K562 (cell line): Measurements from ENCODE around the gene PUM1. TPM values are rescaled to one million over a fixed set of nuclear protein-coding genes. Genes with fewer than 3 reads are reported as not detected.

Source experiments
- ATAC-seq: fragments of 200-7000 bp; cut with Tn5 transposase; 3 replicates; pipeline ENCODE4 v1.9.1; 2020; ENCODE audit warnings: moderate library complexity
- BruUV-seq: library from RNA; stranded (reverse); fragments of 400-500 nt; replicated peaks from 2 replicates; lab custom pipeline; 2021; lab: Mats Ljungman, UMichigan
- CTCF ChIA-PET: fragments of 300-600 bp; formaldehyde crosslinking; extraction: SDS; loops from one replicate; lab custom pipeline; 2021; ENCODE audit warnings: low intra/inter-chr PET ratio; lab: Yijun Ruan, JAX
- POLR2A ChIA-PET: fragments of 300-600, 350-650 bp; sonication (Branson Sonifier 250); formaldehyde crosslinking; extraction: SDS; loops from one replicate; lab custom pipeline; 2021; ENCODE audit warnings: antibody characterized with exemption, inconsistent platforms; lab: Yijun Ruan, JAX
- DNase-seq, 4 experiments: peaks; one replicate each; pipeline versions ENCODE4 v3.0.0 to v3.0.0-alpha.2; 2011 to 2018; ENCODE audit warnings: low spot score in 3 of 4, mixed read lengths in 3 of 4; ENCODE audit errors: extremely low read depth in 1 of 4
- FAIRE-seq: peaks from 2 replicates; lab custom pipeline; 2011; peaks lifted over from hg19 to GRCh38; lab: Jason Lieb, UNC
- H2AFZ ChIP-seq: 2 replicates; pipeline ENCODE4 v1.6.0; 2011; ENCODE audit warnings: low read depth, low read length, control low read depth, inconsistent platforms
- H3K27ac ChIP-seq: fragments of 200-600 bp; 3 replicates; pipeline ENCODE4 v1.8.0; 2011; ENCODE audit warnings: low read depth, mild to moderate bottlenecking, control low read depth, inconsistent platforms, low read length, moderate library complexity, mixed read lengths; ENCODE audit errors: extremely low read depth
- H3K27me3 ChIP-seq, 2 experiments: fragments of 300-600 bp in 1 of 2; 2 replicates in 1 of 2; 3 replicates in 1 of 2; pipeline versions ENCODE4 v1.6.0 to v1.8.0; 2011; ENCODE audit warnings: inconsistent platforms in 2 of 2, low read length in 2 of 2, mild to moderate bottlenecking in 1 of 2, mixed read lengths in 1 of 2, moderate library complexity in 1 of 2; ENCODE audit not compliant: control insufficient read depth in 2 of 2, insufficient read depth in 2 of 2
- H3K36me3 ChIP-seq: fragments of 300-600 bp; 3 replicates; pipeline ENCODE4 v1.8.0; 2011; ENCODE audit warnings: mild to moderate bottlenecking, low read length, inconsistent platforms; ENCODE audit not compliant: control insufficient read depth, insufficient read depth
- H3K4me1 ChIP-seq, 2 experiments: fragments of 200-600 bp in 1 of 2; replicated peaks in 1 of 2; 2 replicates in 1 of 2; 3 replicates in 1 of 2; pipeline versions ENCODE4 v1.5.1 to v1.8.0; 2011; ENCODE audit warnings: inconsistent platforms in 2 of 2, low read length in 2 of 2, mild to moderate bottlenecking in 1 of 2, mixed read lengths in 1 of 2, moderate library complexity in 1 of 2; ENCODE audit not compliant: control insufficient read depth in 2 of 2, insufficient read depth in 2 of 2
- H3K4me2 ChIP-seq: 2 replicates; pipeline ENCODE4 v1.6.1; 2011; ENCODE audit warnings: low read length, control low read depth, inconsistent platforms, mixed read lengths; ENCODE audit not compliant: insufficient read depth
- H3K4me3 ChIP-seq: fragments of 200-600 bp; sonication (generic), shearing (Covaris generic); 2 replicates; pipeline ENCODE4 v1.5.1; 2016; ENCODE audit warnings: control low read depth, inconsistent platforms
- H3K79me2 ChIP-seq: fragments of 200-600 bp; 3 replicates; pipeline ENCODE4 v1.8.0; 2011; ENCODE audit warnings: low read length, inconsistent platforms; ENCODE audit not compliant: control insufficient read depth, insufficient read depth
- H3K9ac ChIP-seq, 2 experiments: 2 replicates each; pipeline versions ENCODE4 v1.6.0 to v1.6.1; 2011; ENCODE audit warnings: low read depth in 2 of 2, low read length in 2 of 2, control low read depth in 1 of 2, inconsistent platforms in 1 of 2, mild to moderate bottlenecking in 1 of 2, mixed read lengths in 1 of 2; ENCODE audit not compliant: insufficient read depth in 1 of 2
- H3K9me1 ChIP-seq: one replicate; pipeline ENCODE4 v1.6.0; 2011; ENCODE audit warnings: inconsistent platforms, mild to moderate bottlenecking, low read length, moderate library complexity; ENCODE audit not compliant: control insufficient read depth, insufficient read depth
- H3K9me3 ChIP-seq: replicated peaks from 2 replicates; pipeline ENCODE4 v1.5.1; 2011; ENCODE audit warnings: low read depth, low read length, inconsistent platforms; ENCODE audit not compliant: control insufficient read depth, insufficient read depth
- H4K20me1 ChIP-seq: replicated peaks from 2 replicates; pipeline ENCODE4 v1.6.1; 2011; ENCODE audit warnings: low read length, inconsistent platforms, mixed read lengths; ENCODE audit not compliant: control insufficient read depth, insufficient read depth
- CBFA2T2 ChIP-seq: fragments of 450-650 bp; conservative IDR thresholded peaks from 2 replicates; pipeline ENCODE4 v1.6.1; 2017; ENCODE audit warnings: mild to moderate bottlenecking
- CC2D1A ChIP-seq: fragments of 450-650 bp; IDR thresholded peaks from 2 replicates; pipeline ENCODE4 v1.6.1; 2017; ENCODE audit warnings: mild to moderate bottlenecking
- CTCF ChIP-seq, 3 experiments: IDR thresholded peaks in 2 of 3; conservative IDR thresholded peaks in 1 of 3; 2 replicates each; pipeline ENCODE4 v1.5.1; 2011 to 2012; ENCODE audit warnings: low read length in 3 of 3, mild to moderate bottlenecking in 3 of 3, control low read depth in 2 of 3, improper control_type of control experiment in 1 of 3, inconsistent platforms in 1 of 3, low read depth in 1 of 3, mixed read lengths in 1 of 3, moderate library complexity in 1 of 3; ENCODE audit not compliant: insufficient read depth in 2 of 3
- ESRRA ChIP-seq: fragments of 450-650 bp; IDR thresholded peaks from 2 replicates; pipeline ENCODE4 v1.6.1; 2014; ENCODE audit warnings: low read depth, mild to moderate bottlenecking, moderate library complexity, borderline replicate concordance
- FOXK1 ChIP-seq: sonication (generic); formaldehyde crosslinking; IDR thresholded peaks from 2 replicates; pipeline ENCODE4 v1.8.0; 2022; ENCODE audit warnings: missing genetic modification reagents, mild to moderate bottlenecking, borderline replicate concordance
- HDGF ChIP-seq: fragments of 450-650 bp; IDR thresholded peaks from 2 replicates; pipeline ENCODE4 v1.6.1; 2016
- ID3 ChIP-seq, 2 experiments: fragments of 250-450 bp in 1 of 2; fragments of 450-650 bp in 1 of 2; sonication (Bioruptor Pico) in 1 of 2; IDR thresholded peaks; 2 replicates each; pipeline versions ENCODE4 v1.6.1 to v1.8.0; 2016 to 2021; ENCODE audit warnings: mild to moderate bottlenecking in 2 of 2, moderate library complexity in 2 of 2, missing compliant biosample characterization in 1 of 2, missing genetic modification characterization in 1 of 2
- L3MBTL2 ChIP-seq: fragments of 450-650 bp; IDR thresholded peaks from 2 replicates; pipeline ENCODE4 v1.6.1; 2016; ENCODE audit warnings: mild to moderate bottlenecking, moderate library complexity
- MAZ ChIP-seq, 2 experiments: fragments of 450-650 bp in 1 of 2; sonication (generic) in 1 of 2; formaldehyde crosslinking; IDR thresholded peaks in 1 of 2; conservative IDR thresholded peaks in 1 of 2; 2 replicates each; pipeline versions ENCODE4 v1.4.0 to v1.5.0; 2020; ENCODE audit warnings: mild to moderate bottlenecking in 1 of 2, missing genetic modification reagents in 1 of 2
- MTA3 ChIP-seq: fragments of 450-650 bp; formaldehyde crosslinking; IDR thresholded peaks from 2 replicates; pipeline ENCODE4 v1.6.1; 2017; ENCODE audit warnings: mild to moderate bottlenecking, borderline replicate concordance
- NR2C2 ChIP-seq, 2 experiments: fragments of 200-800 bp in 1 of 2; sonication (Bioruptor generic) in 1 of 2; sonication (generic) in 1 of 2; formaldehyde crosslinking in 1 of 2; IDR thresholded peaks; 2 replicates each; pipeline versions ENCODE4 v1.6.1 to v1.8.0; 2016 to 2022; ENCODE audit warnings: mild to moderate bottlenecking in 1 of 2, missing compliant biosample characterization in 1 of 2, missing genetic modification characterization in 1 of 2, missing genetic modification reagents in 1 of 2
- NR4A1 ChIP-seq, 2 experiments: fragments of 250-450 bp in 1 of 2; fragments of 450-650 bp in 1 of 2; sonication (Bioruptor Pico) in 1 of 2; IDR thresholded peaks; 2 replicates each; pipeline versions ENCODE4 v1.4.0 to v1.6.1; 2016 to 2020; ENCODE audit warnings: mild to moderate bottlenecking in 2 of 2, missing compliant biosample characterization in 1 of 2, missing genetic modification characterization in 1 of 2, moderate library complexity in 1 of 2
- RBM39 ChIP-seq: fragments of 200-400 bp; formaldehyde crosslinking; optimal IDR thresholded peaks from 2 replicates; pipeline ENCODE3; 2018; ENCODE audit warnings: low read depth, low read length
- ZC3H8 ChIP-seq: fragments of 450-650 bp; IDR thresholded peaks from 2 replicates; pipeline ENCODE4 v1.6.1; 2017
- WGBS: fragments of 100-300 bp; shearing (Covaris generic); methylation state at CpG from one replicate; pipeline ENCODE4 v1.1.6; 2016; ENCODE audit warnings: low coverage, mixed read lengths; ENCODE audit not compliant: insufficient coverage; ENCODE audit errors: missing lambda C conversion rate; 5-methylcytosine and 5-hydroxymethylcytosine counted together
- in situ Hi-C: fragments of 300-500 bp; cut with MboI; formaldehyde crosslinking; loops from 4 replicates; pipeline ENCODE4 v1.15.0; 2018; ENCODE audit warnings: inconsistent platforms, mixed read lengths
- intact Hi-C: fragments of 100-400 bp; cut with micrococcal nuclease; formaldehyde crosslinking; loops from 2 replicates; pipeline ENCODE4 v1.14.2; 2022
- polyA plus RNA-seq, 8 experiments: library from polyadenylated mRNA; depleted of rRNA in 4 of 8; stranded (reverse) in 5 of 8; unstranded in 3 of 8; fragments of >200 nt; fragmentation: Nextera tagmentation in 2 of 8; fragmentation: Illumina TruSeq in 1 of 8; extraction: Ambion mirVana in 2 of 8; extraction: Trizol in 1 of 8; gene quantifications; 2 replicates each; pipeline versions ENCODE4 v1.2.1 to v1.2.3, GENCODE V29; 2011 to 2014; ENCODE audit warnings: inconsistent platforms in 1 of 8, missing spikeins in 1 of 8
- total RNA-seq, 7 experiments: library from RNA; depleted of rRNA in 6 of 7; stranded (reverse); fragments of >200 nt in 6 of 7; fragmentation: Illumina TruSeq in 2 of 7; extraction: Trizol in 2 of 7; gene quantifications; 2 replicates each; pipeline versions ENCODE4 v1.2.1 to v1.2.3, GENCODE V29; 2011 to 2021; ENCODE audit warnings: low replicate concordance in 1 of 7
- TF ChIP-seq, protein P1 (sequence below), 2 experiments: fragments of 200-800 bp in 1 of 2; sonication (Bioruptor generic) in 1 of 2; sonication (generic) in 1 of 2; formaldehyde crosslinking in 1 of 2; IDR thresholded peaks in 1 of 2; conservative IDR thresholded peaks in 1 of 2; 2 replicates each; pipeline versions ENCODE4 v1.5.0 to v1.6.1; 2016 to 2020; ENCODE audit warnings: missing compliant biosample characterization in 1 of 2, missing genetic modification characterization in 1 of 2, missing genetic modification reagents in 1 of 2

Gene PUM1
- total and polyA plus RNA-seq, 9 of the 15 experiments (the other 6 are each of a cell fraction or from before 2014, with no cell fraction given): 37.7 to 104 (median 55.7) TPM

DNA sequence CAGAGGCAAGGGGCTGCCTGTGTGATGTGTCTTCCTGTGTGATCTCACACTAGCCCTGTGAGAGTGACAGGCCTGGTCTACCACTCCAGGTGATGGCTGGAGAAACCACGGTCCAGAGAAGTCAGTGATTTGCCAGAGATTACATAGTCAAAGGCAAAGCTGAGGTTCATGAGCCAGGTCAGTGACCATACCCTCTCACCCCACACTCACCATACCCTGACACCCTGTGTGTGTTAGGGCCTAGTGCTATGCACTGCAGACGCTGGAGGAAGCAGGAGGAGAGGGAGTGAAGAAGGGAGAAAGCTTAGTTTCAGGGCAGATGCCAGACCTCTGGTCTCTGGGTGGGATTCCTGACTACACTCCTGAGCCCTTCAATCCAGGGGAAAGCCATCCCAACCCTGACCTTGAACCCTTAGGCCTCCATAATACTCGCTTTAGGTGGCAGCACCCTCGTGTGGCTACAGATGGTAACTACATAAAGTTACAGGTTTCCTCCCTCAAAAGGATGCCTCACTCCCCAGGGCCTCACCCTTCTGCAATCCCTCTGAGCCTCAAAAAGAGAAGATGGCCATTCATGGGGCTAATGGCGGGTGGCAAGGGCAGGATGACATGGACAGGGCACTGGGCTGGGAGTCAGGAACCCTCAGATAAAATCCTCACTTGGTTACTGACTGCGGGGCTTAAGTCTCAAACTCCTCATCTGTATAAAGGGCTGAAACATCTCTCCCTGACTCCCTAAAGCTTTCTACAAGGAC lies 136.2 kb downstream of the PUM1 start:
- H3K9me1 ChIP-seq: no peaks in the 10 kb centered on the region
- intact Hi-C loops (loop anchor here (1.0 kb wide), 3 partner anchors 18 to 150 kb away; no protein-coding TSS in a partner anchor), in situ Hi-C loops (no loop called here)
- peak overlapping the region in 1 of 2 experiments; percentile 14; a peak in 1 of 4 replicates for H3K9ac ChIP-seq
- H3K9me3 ChIP-seq: no peaks in the 10 kb centered on the region
- ChIA-PET CTCF (interaction anchor here (0.6 to 3.7 kb wide), 6 partner anchors 18 to 494 kb away, joined by 3 to 35 read pairs (median 4); no protein-coding TSS in a partner anchor), POLR2A (interaction anchor here (0.7 to 1.9 kb wide), 6 partner anchors 9 to 202 kb away, joined by 3 to 22 read pairs (median 5); no protein-coding TSS in a partner anchor)
- H2AFZ ChIP-seq: no peak overlapping the region
- FAIRE-seq (peak; percentile 87), ATAC-seq (peak; percentile 92), DNase-seq (peak; percentile 74 to 79 (median 78))
- no peak overlapping the region for H3K27ac ChIP-seq
- no peaks in the 10 kb centered on the region for H3K79me2 ChIP-seq
- no peak overlapping the region for H3K4me2 ChIP-seq
- no peaks in the 10 kb centered on the region for H4K20me1 ChIP-seq
- no peaks in the 10 kb centered on the region; a peak in 2 of 5 replicates for H3K4me1 ChIP-seq
- H3K27me3 ChIP-seq: no peaks in the 10 kb centered on the region
- WGBS: 35% methylated on average over 6 of the region's 6 CpGs
- H3K4me3 ChIP-seq: no peak overlapping the region
- BruUV-seq: no TSS peak
- peaks cover 31% of the 10 kb centered on the region; the same call in 2 of the 3 replicates for H3K36me3 ChIP-seq
- TF ChIP-seq ESRRA: peak; percentile 93
- peak; percentile 80; the same call in 1 of the 2 replicates for TF ChIP-seq HDGF
- TF ChIP-seq ZC3H8: 0 out of 2 replicates have a peak, but pooled peaks have one; percentile 39
- peak; percentile 29; the same call in 1 of the 2 replicates for TF ChIP-seq MTA3
- TF ChIP-seq FOXK1 (CRISPR knock-in tag): peak; percentile 84; the same call in 1 of the 2 replicates
- TF ChIP-seq NR4A1 (CRISPR knock-in tag; IDR thresholded peaks at IDR 0.05): no peak
- TF ChIP-seq NR4A1 (tag; IDR thresholded peaks at IDR 0.05): no peak
- TF ChIP-seq, protein P1, sequence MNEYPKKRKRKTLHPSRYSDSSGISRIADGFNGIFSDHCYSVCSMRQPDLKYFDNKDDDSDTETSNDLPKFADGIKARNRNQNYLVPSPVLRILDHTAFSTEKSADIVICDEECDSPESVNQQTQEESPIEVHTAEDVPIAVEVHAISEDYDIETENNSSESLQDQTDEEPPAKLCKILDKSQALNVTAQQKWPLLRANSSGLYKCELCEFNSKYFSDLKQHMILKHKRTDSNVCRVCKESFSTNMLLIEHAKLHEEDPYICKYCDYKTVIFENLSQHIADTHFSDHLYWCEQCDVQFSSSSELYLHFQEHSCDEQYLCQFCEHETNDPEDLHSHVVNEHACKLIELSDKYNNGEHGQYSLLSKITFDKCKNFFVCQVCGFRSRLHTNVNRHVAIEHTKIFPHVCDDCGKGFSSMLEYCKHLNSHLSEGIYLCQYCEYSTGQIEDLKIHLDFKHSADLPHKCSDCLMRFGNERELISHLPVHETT (CRISPR knock-in tag; conservative IDR thresholded peaks at IDR 0.05 in 1 of 2, IDR thresholded peaks at IDR 0.05 in 1 of 2): no peak
- no peak; a peak in 1 of 4 replicates for TF ChIP-seq MAZ (CRISPR knock-in tag; conservative IDR thresholded peaks at IDR 0.05 in 1 of 2, IDR thresholded peaks at IDR 0.05 in 1 of 2)
- TF ChIP-seq L3MBTL2: 0 out of 2 replicates have a peak, but pooled peaks have one; percentile 25
- no peak for TF ChIP-seq RBM39
- 0 out of 2 replicates have a peak, but pooled peaks have one; percentile 2 for TF ChIP-seq CBFA2T2
- no peak for TF ChIP-seq ID3 (CRISPR knock-in tag; IDR thresholded peaks at IDR 0.05)
- TF ChIP-seq ID3 (tag; IDR thresholded peaks at IDR 0.05): 0 out of 2 replicates have a peak, but pooled peaks have one; percentile 20
- TF ChIP-seq NR2C2 (CRISPR knock-in tag; IDR thresholded peaks at IDR 0.05): no peak; the same call in 1 of the 2 replicates
- TF ChIP-seq NR2C2 (tag; IDR thresholded peaks at IDR 0.05): peak; percentile 73
- TF ChIP-seq CC2D1A: peak; percentile 83
- peak; percentile 78 to 95 (median 90) for TF ChIP-seq CTCF (IDR thresholded peaks at IDR 0.05 in 2 of 3, conservative IDR thresholded peaks at IDR 0.05 in 1 of 3; ENCODE audit: insufficient read depth in 2 of 3, low read depth in 1 of 3, low read length in 3 of 3)
